Stimulated activated naive B cell treated with anti-CD40 and anti-IgM and Interleukin-4, amounts not matched to agents 10 μg/mL and 1 μg/mL and 100 μg/mL, for 72 hours (primary cell): ENCODE data around the gene TM9SF4.
A peak's percentile ranks its signal among the peaks of the same experiment; 100 is the strongest.

ENCODE experiments used
- ATAC-seq, 2 donors: fragments of 150-1000 bp; cut with Tn5 transposase; replicated peaks; 2 replicates each; pipeline ENCODE4 v1.10.0; 2021; ENCODE audit warnings: moderate library complexity in 1 of 2
- DNase-seq: peaks from one replicate; pipeline ENCODE4 v3.0.0; 2021
- H3K27ac Mint-ChIP-seq: one replicate; pipeline ENCODE4 v1.8.0; 2022; ENCODE audit warnings: mild to moderate bottlenecking, mixed read lengths
- H3K27me3 Mint-ChIP-seq, 2 donors: one replicate each; pipeline ENCODE4 v1.8.0; 2022; ENCODE audit warnings: mixed read lengths in 2 of 2
- H3K36me3 Mint-ChIP-seq, 2 donors: one replicate each; pipeline ENCODE4 v1.8.0; 2022; ENCODE audit warnings: mixed read lengths in 2 of 2, mild to moderate bottlenecking in 1 of 2
- H3K4me1 Mint-ChIP-seq, 2 donors: one replicate each; pipeline ENCODE4 v1.8.0; 2022; ENCODE audit warnings: mixed read lengths in 2 of 2, mild to moderate bottlenecking in 1 of 2
- H3K4me3 Mint-ChIP-seq, 2 donors: one replicate each; pipeline ENCODE4 v1.8.0; 2022; ENCODE audit warnings: mild to moderate bottlenecking in 2 of 2, mixed read lengths in 2 of 2, moderate library complexity in 1 of 2
- H3K9me3 Mint-ChIP-seq, 2 donors: one replicate each; pipeline ENCODE4 v1.8.0; 2022; ENCODE audit warnings: mixed read lengths in 2 of 2, mild to moderate bottlenecking in 1 of 2

Gene TM9SF4

GRCh38 chr20:32109392-32110172 lies at the start of gene TM9SF4:
Gene TM9SF4 (plus strand): TSS chr20:32109714. CDS start chr20:32109741, 27 bp downstream.
- DNase-seq (peak; percentile 89), ATAC-seq (peak; percentile 86 to 89)
- no peaks in the 10 kb centered on the region for H3K27me3 Mint-ChIP-seq
- peaks cover 7 to 11% of the 10 kb centered on the region in 2 donors for H3K36me3 Mint-ChIP-seq
- no peaks in the 10 kb centered on the region for H3K9me3 Mint-ChIP-seq
- H3K4me1 Mint-ChIP-seq: peaks cover 23 to 39% of the 10 kb centered on the region in 2 donors
- peak within 1 kb of the TSS; percentile 100 for H3K27ac Mint-ChIP-seq
- peak within 1 kb of the TSS; percentile 88 to 99 for H3K4me3 Mint-ChIP-seq

- no peak overlapping the region for H3K4me3 Mint-ChIP-seq
- peaks cover 24 to 66% of the 10 kb centered on the region in 2 donors for H3K4me1 Mint-ChIP-seq
- peaks cover 9 to 11% of the 10 kb centered on the region in 2 donors for H3K36me3 Mint-ChIP-seq
- DNase-seq: peak; percentile 67
- H3K27ac Mint-ChIP-seq: no peak overlapping the region
- no peaks in the 10 kb centered on the region for H3K27me3 Mint-ChIP-seq
- peak; percentile 94 for ATAC-seq
- H3K9me3 Mint-ChIP-seq: no peaks in the 10 kb centered on the region
Measured at GRCh38 chr20:32062776-32063170, 46.7 kb upstream of the TM9SF4 start.

- no peak overlapping the region for H3K4me3 Mint-ChIP-seq
- ATAC-seq: no peak
- no peaks in the 10 kb centered on the region for H3K9me3 Mint-ChIP-seq
- H3K27me3 Mint-ChIP-seq: no peaks in the 10 kb centered on the region
- DNase-seq: no peak
- H3K27ac Mint-ChIP-seq: no peak overlapping the region
- peaks cover 23 to 59% of the 10 kb centered on the region in 2 donors for H3K4me1 Mint-ChIP-seq
- peaks cover 9 to 11% of the 10 kb centered on the region in 2 donors for H3K36me3 Mint-ChIP-seq
Measured at GRCh38 chr20:32063695-32064094, 45.8 kb upstream of the TM9SF4 start.

GRCh38 chr20:32064667-32065066 lies 44.8 kb upstream of the TM9SF4 start:
- no peak overlapping the region for H3K4me3 Mint-ChIP-seq
- no peaks in the 10 kb centered on the region for H3K27me3 Mint-ChIP-seq
- H3K36me3 Mint-ChIP-seq: peaks cover 9 to 11% of the 10 kb centered on the region in 2 donors
- H3K9me3 Mint-ChIP-seq: no peaks in the 10 kb centered on the region
- H3K4me1 Mint-ChIP-seq: peaks cover 25 to 57% of the 10 kb centered on the region in 2 donors
- peak overlapping the region; percentile 67 for H3K27ac Mint-ChIP-seq
- DNase-seq: no peak
- ATAC-seq: no peak

GRCh38 chr20:32067234-32067821 lies 42.2 kb upstream of the TM9SF4 start:
- no peaks in the 10 kb centered on the region for H3K27me3 Mint-ChIP-seq
- H3K36me3 Mint-ChIP-seq: peaks cover 4 to 9% of the 10 kb centered on the region in 2 donors
- no peaks in the 10 kb centered on the region for H3K9me3 Mint-ChIP-seq
- no peak for DNase-seq
- H3K27ac Mint-ChIP-seq: peak overlapping the region; percentile 38
- peaks cover 28 to 52% of the 10 kb centered on the region in 2 donors for H3K4me1 Mint-ChIP-seq
- H3K4me3 Mint-ChIP-seq: no peak overlapping the region
- ATAC-seq: peak; percentile 43 to 44

- no peak for ATAC-seq
- no peaks in the 10 kb centered on the region for H3K27me3 Mint-ChIP-seq
Measured at GRCh38 chr20:32068174-32068573, 41.3 kb upstream of the TM9SF4 start.

GRCh38 chr20:32069711-32070110 lies 39.8 kb upstream of the TM9SF4 start:
- no peak for ATAC-seq

More at GRCh38 chr20:32068174-32068573, 41.3 kb upstream of the TM9SF4 start:
- Mint-ChIP-seq H3K4me1 (peaks cover 22 to 43% of the 10 kb centered on the region in 2 donors), H3K36me3 (peaks cover 6 to 10% of the 10 kb centered on the region in 2 donors), H3K9me3 (no peaks in the 10 kb centered on the region), H3K4me3 (no peak overlapping the region), H3K27ac (no peak overlapping the region)
- DNase-seq: no peak

GRCh38 chr20:32070282-32070681 lies 39.2 kb upstream of the TM9SF4 start:
- no peak for DNase-seq
- no peaks in the 10 kb centered on the region for H3K27me3 Mint-ChIP-seq
- H3K27ac Mint-ChIP-seq: no peak overlapping the region
- peaks cover 9 to 14% of the 10 kb centered on the region in 2 donors for H3K36me3 Mint-ChIP-seq
- H3K4me3 Mint-ChIP-seq: no peak overlapping the region
- no peak for ATAC-seq
- H3K9me3 Mint-ChIP-seq: no peaks in the 10 kb centered on the region
- peaks cover 20 to 29% of the 10 kb centered on the region in 2 donors for H3K4me1 Mint-ChIP-seq

More at GRCh38 chr20:32069711-32070110, 39.8 kb upstream of the TM9SF4 start:
- H3K4me3 Mint-ChIP-seq: no peak overlapping the region
- no peaks in the 10 kb centered on the region for H3K9me3 Mint-ChIP-seq
- no peaks in the 10 kb centered on the region for H3K27me3 Mint-ChIP-seq
- H3K4me1 Mint-ChIP-seq: peaks cover 20 to 33% of the 10 kb centered on the region in 2 donors
- H3K27ac Mint-ChIP-seq: no peak overlapping the region
- peaks cover 6 to 14% of the 10 kb centered on the region in 2 donors for H3K36me3 Mint-ChIP-seq
- no peak for DNase-seq

GRCh38 chr20:32070690-32071213 lies 38.8 kb upstream of the TM9SF4 start:
- no peak for ATAC-seq
- Mint-ChIP-seq H3K9me3 (no peaks in the 10 kb centered on the region), H3K4me1 (peaks cover 20 to 29% of the 10 kb centered on the region in 2 donors), H3K4me3 (no peak overlapping the region), H3K27ac (no peak overlapping the region), H3K36me3 (peaks cover 10 to 14% of the 10 kb centered on the region in 2 donors), H3K27me3 (no peaks in the 10 kb centered on the region)
- DNase-seq: no peak

GRCh38 chr20:32071395-32072167 lies 37.9 kb upstream of the TM9SF4 start:
- ATAC-seq: no peak
- H3K36me3 Mint-ChIP-seq: peaks cover 10 to 17% of the 10 kb centered on the region in 2 donors
- H3K9me3 Mint-ChIP-seq: no peaks in the 10 kb centered on the region
- H3K27me3 Mint-ChIP-seq: no peaks in the 10 kb centered on the region
- H3K4me1 Mint-ChIP-seq: peaks cover 20 to 29% of the 10 kb centered on the region in 2 donors
- H3K4me3 Mint-ChIP-seq: no peak overlapping the region
- H3K27ac Mint-ChIP-seq: no peak overlapping the region
- DNase-seq: no peak

GRCh38 chr20:32072168-32072750 lies 37.3 kb upstream of the TM9SF4 start:
- H3K4me3 Mint-ChIP-seq: no peak overlapping the region
- peaks cover 7 to 13% of the 10 kb centered on the region in 2 donors for H3K36me3 Mint-ChIP-seq
- no peaks in the 10 kb centered on the region for H3K9me3 Mint-ChIP-seq
- peaks cover 18 to 27% of the 10 kb centered on the region in 2 donors for H3K4me1 Mint-ChIP-seq
- no peak for ATAC-seq
- no peak overlapping the region for H3K27ac Mint-ChIP-seq
- H3K27me3 Mint-ChIP-seq: no peaks in the 10 kb centered on the region
- no peak for DNase-seq

- no peak for ATAC-seq
- Mint-ChIP-seq H3K27me3 (no peaks in the 10 kb centered on the region), H3K4me1 (peaks cover 5 to 10% of the 10 kb centered on the region in 2 donors), H3K36me3 (peaks cover 8 to 15% of the 10 kb centered on the region in 2 donors), H3K4me3 (no peak overlapping the region), H3K9me3 (no peaks in the 10 kb centered on the region), H3K27ac (no peak overlapping the region)
- DNase-seq: no peak
Measured at GRCh38 chr20:32075534-32075933, 34.0 kb upstream of the TM9SF4 start.

- H3K4me1 Mint-ChIP-seq: peaks cover 2 to 7% of the 10 kb centered on the region in 2 donors
- no peak overlapping the region for H3K4me3 Mint-ChIP-seq
- no peaks in the 10 kb centered on the region for H3K27me3 Mint-ChIP-seq
- no peak overlapping the region for H3K27ac Mint-ChIP-seq
- H3K36me3 Mint-ChIP-seq: peaks cover 8 to 15% of the 10 kb centered on the region in 2 donors
- no peak for ATAC-seq
- DNase-seq: no peak
- H3K9me3 Mint-ChIP-seq: no peaks in the 10 kb centered on the region
Measured at GRCh38 chr20:32077190-32077589, 32.3 kb upstream of the TM9SF4 start.

GRCh38 chr20:32078322-32078721 lies 31.2 kb upstream of the TM9SF4 start:
- H3K27ac Mint-ChIP-seq: no peak overlapping the region
- no peaks in the 10 kb centered on the region for H3K27me3 Mint-ChIP-seq
- ATAC-seq: no peak

More at GRCh38 chr20:32078322-32078721, 31.2 kb upstream of the TM9SF4 start:
- peaks cover 2 to 7% of the 10 kb centered on the region in 2 donors for H3K4me1 Mint-ChIP-seq
- peaks cover 5 to 12% of the 10 kb centered on the region in 2 donors for H3K36me3 Mint-ChIP-seq
- H3K9me3 Mint-ChIP-seq: no peaks in the 10 kb centered on the region
- no peak for DNase-seq
- no peak overlapping the region for H3K4me3 Mint-ChIP-seq
